Measurements from ENCODE around the gene FRMD5. TPM values are rescaled to one million over a fixed set of nuclear protein-coding genes. Genes with fewer than 3 reads are reported as not detected.

FRMD5 gene
- total RNA-seq, 1 experiment from 2014 or later, result 3.9 TPM

DNA sequence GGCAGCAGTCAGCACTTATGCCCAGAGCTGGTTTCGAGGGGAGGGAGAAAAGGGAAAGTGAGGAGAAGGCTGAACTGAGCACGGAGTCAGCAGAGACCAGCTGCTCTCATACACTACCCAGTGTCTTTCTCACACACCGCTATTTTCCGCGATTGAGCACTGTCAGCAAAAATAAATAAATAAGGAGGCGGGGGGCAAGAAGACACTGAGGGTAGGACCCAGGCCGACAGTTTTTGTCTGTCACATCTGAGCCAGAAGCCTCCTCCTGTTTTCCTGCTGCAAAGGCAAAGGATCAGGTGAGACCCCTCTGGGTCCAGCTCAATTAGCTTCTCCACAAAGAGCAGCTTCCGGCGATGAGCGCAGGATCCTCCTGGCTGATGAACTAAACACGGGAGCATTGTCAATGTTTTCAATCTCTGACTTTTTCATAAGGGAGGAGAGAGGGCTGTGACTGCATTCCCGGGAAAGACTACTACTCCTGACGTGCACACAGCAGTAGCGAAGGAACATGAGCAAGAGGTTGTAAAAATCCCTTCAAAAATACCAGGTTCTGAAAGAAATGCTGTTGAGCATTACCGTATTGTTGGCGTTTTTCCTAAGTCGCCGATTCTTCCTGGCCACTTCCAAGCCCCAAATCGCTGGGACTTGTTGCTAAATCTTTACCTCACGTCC, 1.3 kb downstream of the FRMD5 start:
- Mint-ChIP-seq H3K36me3 (ENCODE audit: insufficient read depth in 1 of 3, low read depth in 3 of 3) (no peaks in the 10 kb centered on the region), H3K4me1 (peaks cover 22 to 27% of the 10 kb centered on the region in 2 experiments), H3K4me3 (peak overlapping the region; percentile 87 to 97), H3K27ac (no peak overlapping the region), H3K9me3 (no peaks in the 10 kb centered on the region; a peak in 1 of 5 replicates), H3K27me3 (ENCODE audit: low read depth) (peaks cover 8% of the 10 kb centered on the region)
- no peaks in the 10 kb centered on the region; the same call in 1 of the 2 replicates for H3K27me3 ChIP-seq (ENCODE audit: insufficient read depth, low read length)
- no peak overlapping the region for H2BK12ac ChIP-seq (ENCODE audit: insufficient read length, low read depth, low read length)
- TF ChIP-seq, protein P1, sequence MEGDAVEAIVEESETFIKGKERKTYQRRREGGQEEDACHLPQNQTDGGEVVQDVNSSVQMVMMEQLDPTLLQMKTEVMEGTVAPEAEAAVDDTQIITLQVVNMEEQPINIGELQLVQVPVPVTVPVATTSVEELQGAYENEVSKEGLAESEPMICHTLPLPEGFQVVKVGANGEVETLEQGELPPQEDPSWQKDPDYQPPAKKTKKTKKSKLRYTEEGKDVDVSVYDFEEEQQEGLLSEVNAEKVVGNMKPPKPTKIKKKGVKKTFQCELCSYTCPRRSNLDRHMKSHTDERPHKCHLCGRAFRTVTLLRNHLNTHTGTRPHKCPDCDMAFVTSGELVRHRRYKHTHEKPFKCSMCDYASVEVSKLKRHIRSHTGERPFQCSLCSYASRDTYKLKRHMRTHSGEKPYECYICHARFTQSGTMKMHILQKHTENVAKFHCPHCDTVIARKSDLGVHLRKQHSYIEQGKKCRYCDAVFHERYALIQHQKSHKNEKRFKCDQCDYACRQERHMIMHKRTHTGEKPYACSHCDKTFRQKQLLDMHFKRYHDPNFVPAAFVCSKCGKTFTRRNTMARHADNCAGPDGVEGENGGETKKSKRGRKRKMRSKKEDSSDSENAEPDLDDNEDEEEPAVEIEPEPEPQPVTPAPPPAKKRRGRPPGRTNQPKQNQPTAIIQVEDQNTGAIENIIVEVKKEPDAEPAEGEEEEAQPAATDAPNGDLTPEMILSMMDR (conservative IDR thresholded peaks at IDR 0.05), result no peak
- no CpG with 5 or more reads among the region's 20 CpGs for WGBS (ENCODE audit: extremely low coverage, insufficient read length, low lambda C conversion rate)
- no peak overlapping the region for H3K14ac ChIP-seq (ENCODE audit: insufficient read depth, low read length)
- no peak overlapping the region for H4K8ac ChIP-seq (replicated peaks; ENCODE audit: insufficient read length, low read depth, low read length)
- no peaks in the 10 kb centered on the region for H3K4me1 ChIP-seq (ENCODE audit: insufficient read depth, low read length)
- no peak overlapping the region for H2BK120ac ChIP-seq (ENCODE audit: low read depth, low read length, poor library complexity, severe bottlenecking)
- no peak overlapping the region for H2BK5ac ChIP-seq (ENCODE audit: insufficient read length, low read length)
- no peak overlapping the region for H2BK15ac ChIP-seq (ENCODE audit: low read depth, low read length)
- no peak overlapping the region for H3K9ac ChIP-seq (ENCODE audit: extremely low read depth, insufficient read length, low read length)
- H4K20me1 ChIP-seq (ENCODE audit: control insufficient read depth, insufficient read depth, insufficient read length), result no peaks in the 10 kb centered on the region
- H3K23me2 ChIP-seq (ENCODE audit: insufficient read length, low read depth, low read length, poor library complexity, severe bottlenecking), result peaks cover 14% of the 10 kb centered on the region
- H2AFZ ChIP-seq (ENCODE audit: low read length), result no peak overlapping the region
- no peak overlapping the region for H4K5ac ChIP-seq (ENCODE audit: insufficient read length, low read depth, low read length)
- H3T11ph ChIP-seq (ENCODE audit: low read length), result no peak overlapping the region
- no peak overlapping the region for H2AK5ac ChIP-seq (ENCODE audit: insufficient read length, low read length)
- H3K56ac ChIP-seq (ENCODE audit: insufficient read length, low read depth, low read length), result no peak overlapping the region
- no peaks in the 10 kb centered on the region; the same call in 1 of the 2 replicates for H3K79me2 ChIP-seq (ENCODE audit: insufficient read depth, low read length)
- no peaks in the 10 kb centered on the region for H3K9me3 ChIP-seq (ENCODE audit: control insufficient read depth, low read depth, low read length)
- H3K4ac ChIP-seq (ENCODE audit: low read depth, low read length), result no peak overlapping the region
- DNase-seq, result peak; percentile 59
- H3K23ac ChIP-seq (ENCODE audit: insufficient read length, low read depth, low read length), result no peak overlapping the region
- no peak overlapping the region for H3K27ac ChIP-seq (ENCODE audit: insufficient read length, low read depth, low read length)
- peak overlapping the region; percentile 72 for H3K4me2 ChIP-seq (ENCODE audit: insufficient read depth, insufficient read length, low read length)
- H2BK20ac ChIP-seq (ENCODE audit: low read depth, low read length, poor library complexity, severe bottlenecking), result no peak overlapping the region
- no peak overlapping the region for H4K91ac ChIP-seq (ENCODE audit: insufficient read length, low read depth, low read length)
- peaks cover 2% of the 10 kb centered on the region for H3K79me1 ChIP-seq (ENCODE audit: insufficient read depth, low read depth, low read length, poor library complexity, severe bottlenecking)
- no peak overlapping the region for H3K18ac ChIP-seq (ENCODE audit: insufficient read length, low read depth, low read length)
